Fibroblast of lung (primary cell): ENCODE data around the gene MFSD11. TPM values are rescaled to one million over a fixed set of nuclear protein-coding genes. Genes with fewer than 3 reads are reported as not detected.

Experiments used
- DNase-seq, 2 donors: peaks; one replicate each; pipeline versions ENCODE4 v3.0.0 to v3.0.0-alpha.2; 2010; ENCODE audit warnings: low read depth in 2 of 2
- H2AFZ ChIP-seq: 2 replicates; pipeline ENCODE4 v1.5.1; 2012; ENCODE audit warnings: low read length, control low read depth, inconsistent platforms
- H3K27ac ChIP-seq: 2 replicates; pipeline ENCODE4 v1.5.1; 2011; ENCODE audit warnings: low read length, control low read depth; ENCODE audit not compliant: insufficient read depth
- H3K27me3 ChIP-seq: 2 replicates; pipeline ENCODE4 v1.5.1; 2011; ENCODE audit warnings: mild to moderate bottlenecking, low read length; ENCODE audit not compliant: control insufficient read depth, insufficient read depth
- H3K36me3 ChIP-seq: 2 replicates; pipeline ENCODE4 v1.5.1; 2011; ENCODE audit warnings: low read length; ENCODE audit not compliant: control insufficient read depth, insufficient read depth
- H3K4me1 ChIP-seq: 2 replicates; pipeline ENCODE4 v1.5.1; 2011; ENCODE audit warnings: low read length; ENCODE audit not compliant: control insufficient read depth, insufficient read depth; ENCODE audit errors: extremely low read depth
- H3K4me2 ChIP-seq: 2 replicates; pipeline ENCODE4 v1.5.1; 2011; ENCODE audit warnings: low read length, control low read depth; ENCODE audit not compliant: insufficient read depth; ENCODE audit errors: extremely low read depth
- H3K4me3 ChIP-seq, 4 experiments: fragments of 200-600 bp in 1 of 4; sonication (generic) in 1 of 4; replicated peaks in 1 of 4; 2 replicates each; pipeline ENCODE4 v1.5.1; 2011 to 2016; ENCODE audit warnings: low read length in 4 of 4, low read depth in 3 of 4, mild to moderate bottlenecking in 3 of 4, control low read depth in 2 of 4, inconsistent platforms in 1 of 4, mixed read lengths in 1 of 4; ENCODE audit not compliant: insufficient read depth in 1 of 4; ENCODE audit errors: control extremely low read depth in 1 of 4
- H3K79me2 ChIP-seq: 2 replicates; pipeline ENCODE4 v1.5.1; 2012; ENCODE audit warnings: mild to moderate bottlenecking, low read length, inconsistent platforms; ENCODE audit not compliant: control insufficient read depth, insufficient read depth
- H3K9ac ChIP-seq: 2 replicates; pipeline ENCODE4 v1.5.1; 2011; ENCODE audit warnings: mild to moderate bottlenecking, low read length, control low read depth; ENCODE audit not compliant: insufficient read depth
- H3K9me3 ChIP-seq: 2 replicates; pipeline ENCODE4 v1.5.1; 2012; ENCODE audit warnings: low read depth, low read length; ENCODE audit not compliant: control insufficient read depth, insufficient read depth
- H4K20me1 ChIP-seq: 2 replicates; pipeline ENCODE4 v1.5.1; 2011; ENCODE audit warnings: low read length; ENCODE audit not compliant: control insufficient read depth, insufficient read depth; ENCODE audit errors: extremely low read depth
- CTCF ChIP-seq, 2 donors: IDR thresholded peaks in 1 of 2; conservative IDR thresholded peaks in 1 of 2; 1 replicate in 1 of 2; 2 replicates in 1 of 2; pipeline ENCODE4 v1.5.1; 2011 to 2012; ENCODE audit warnings: low read length in 2 of 2, control low read depth in 1 of 2, inconsistent platforms in 1 of 2, low read depth in 1 of 2, mild to moderate bottlenecking in 1 of 2
- EZH2 ChIP-seq: IDR thresholded peaks from 2 replicates; pipeline ENCODE4 v1.5.1; 2012; ENCODE audit warnings: low read length, control low read depth, mild to moderate bottlenecking; ENCODE audit errors: missing control alignments
- polyA plus RNA-seq, 2 donors: library from polyadenylated mRNA; depleted of rRNA in 1 of 2; stranded (reverse) in 1 of 2; unstranded in 1 of 2; fragments of >200 nt; gene quantifications; 2 replicates each; pipeline ENCODE4 v1.2.1, GENCODE V29; 2011 to 2012; ENCODE audit warnings: missing spikeins in 1 of 2
- total RNA-seq: library from RNA; depleted of rRNA; stranded (reverse); fragments of >200 nt; gene quantifications from 2 replicates; pipeline ENCODE4 v1.2.1, GENCODE V29; 2014

MFSD11 gene
- total and polyA plus RNA-seq, 2 donors (not counting 1 experiment from before 2014, with no cell fraction given): 22.4 to 31.4 TPM

GRCh38 chr17:76720211-76720610 is 17.7 kb upstream of the MFSD11 start:
- peaks cover 21% of the 10 kb centered on the region for H3K36me3 ChIP-seq
- peaks cover 13% of the 10 kb centered on the region for H3K4me1 ChIP-seq
- no peak overlapping the region for H3K4me3 ChIP-seq
- H3K9me3 ChIP-seq: no peaks in the 10 kb centered on the region
- H3K4me2 ChIP-seq: no peak overlapping the region
- no peak overlapping the region for H3K9ac ChIP-seq
- no peaks in the 10 kb centered on the region for H3K27me3 ChIP-seq
- peaks cover 30% of the 10 kb centered on the region for H3K79me2 ChIP-seq
- no peak for DNase-seq
- no peak overlapping the region for H2AFZ ChIP-seq
- no peak overlapping the region for H3K27ac ChIP-seq
- TF ChIP-seq EZH2 (no peak), CTCF (conservative IDR thresholded peaks at IDR 0.05 in 1 of 2, IDR thresholded peaks at IDR 0.05 in 1 of 2; ENCODE audit: low read depth in 1 of 2, low read length in 2 of 2) (no peak)
- H4K20me1 ChIP-seq: no peaks in the 10 kb centered on the region

- peaks cover 34% of the 10 kb centered on the region for H3K79me2 ChIP-seq
- no peak overlapping the region for H3K9ac ChIP-seq
- H3K4me1 ChIP-seq: peaks cover 6% of the 10 kb centered on the region
- H2AFZ ChIP-seq: no peak overlapping the region
- TF ChIP-seq CTCF (conservative IDR thresholded peaks at IDR 0.05 in 1 of 2, IDR thresholded peaks at IDR 0.05 in 1 of 2; ENCODE audit: low read depth in 1 of 2, low read length in 2 of 2): no peak
- no peak for TF ChIP-seq EZH2
- H3K4me3 ChIP-seq: no peak overlapping the region
- DNase-seq: no peak
- no peak overlapping the region for H3K4me2 ChIP-seq
- peaks cover 16% of the 10 kb centered on the region for H3K36me3 ChIP-seq
- no peaks in the 10 kb centered on the region for H3K27me3 ChIP-seq
- no peak overlapping the region for H3K27ac ChIP-seq
- no peaks in the 10 kb centered on the region for H4K20me1 ChIP-seq
- no peaks in the 10 kb centered on the region for H3K9me3 ChIP-seq
These were observed 17.0 kb upstream of the MFSD11 start for GRCh38 chr17:76720941-76721340.

- TF ChIP-seq EZH2 (no peak), CTCF (conservative IDR thresholded peaks at IDR 0.05 in 1 of 2, IDR thresholded peaks at IDR 0.05 in 1 of 2; ENCODE audit: low read depth in 1 of 2, low read length in 2 of 2) (no peak)
- no peaks in the 10 kb centered on the region for H4K20me1 ChIP-seq
- no peaks in the 10 kb centered on the region for H3K9me3 ChIP-seq
- no peak overlapping the region for H3K4me2 ChIP-seq
- H2AFZ ChIP-seq: no peak overlapping the region
- no peaks in the 10 kb centered on the region for H3K27me3 ChIP-seq
- no peak overlapping the region for H3K9ac ChIP-seq
- H3K79me2 ChIP-seq: peaks cover 34% of the 10 kb centered on the region
- no peak overlapping the region for H3K4me3 ChIP-seq
- DNase-seq: no peak
- H3K36me3 ChIP-seq: peaks cover 16% of the 10 kb centered on the region
- H3K4me1 ChIP-seq: peaks cover 2% of the 10 kb centered on the region
- H3K27ac ChIP-seq: no peak overlapping the region
These were observed 16.5 kb upstream of the MFSD11 start for GRCh38 chr17:76721463-76721862.
